PFSK-1 (cell line): Measurements from ENCODE around the gene CTNNA3.

Experiments used
- FOXP2 ChIP-seq: optimal IDR thresholded peaks from 2 replicates; pipeline ENCODE3; 2011; ENCODE audit warnings: borderline replicate concordance, control low read depth, inconsistent platforms; ENCODE audit not compliant: insufficient read depth; ENCODE audit errors: extremely low read length, extremely low read depth
- POLR2AphosphoS5 ChIP-seq: IDR thresholded peaks from 2 replicates; pipeline ENCODE4 v1.6.1; 2012; ENCODE audit warnings: low read depth, mild to moderate bottlenecking, control low read depth, low read length, moderate library complexity
- REST ChIP-seq, 2 experiments: IDR thresholded peaks; 2 replicates each; pipeline versions ENCODE4 v1.6.1 to v1.8.0; 2011 to 2012; ENCODE audit warnings: low read depth in 2 of 2, low read length in 2 of 2, control low read depth in 1 of 2, inconsistent platforms in 1 of 2, mild to moderate bottlenecking in 1 of 2, moderate library complexity in 1 of 2; ENCODE audit not compliant: insufficient read depth in 1 of 2
- SIN3A ChIP-seq: IDR thresholded peaks from 2 replicates; pipeline ENCODE4 v1.6.1; 2012; ENCODE audit warnings: mild to moderate bottlenecking, low read length, moderate library complexity, borderline replicate concordance; ENCODE audit not compliant: insufficient read depth
- TAF1 ChIP-seq: IDR thresholded peaks from 2 replicates; pipeline ENCODE4 v1.6.1; 2012; ENCODE audit warnings: low read length, control low read depth, borderline replicate concordance; ENCODE audit not compliant: insufficient read depth

- TF ChIP-seq POLR2AphosphoS5 = no peak
- TF ChIP-seq REST (IDR thresholded peaks at IDR 0.05; ENCODE audit: insufficient read depth in 1 of 2, low read depth in 2 of 2, low read length in 2 of 2) = no peak
- no peak for TF ChIP-seq TAF1
- TF ChIP-seq SIN3A = no peak
- TF ChIP-seq FOXP2 = no peak
Measured at GRCh38 chr10:66673071-66673470, 1022.9 kb downstream of the CTNNA3 start.
